Epithelial cell of prostate (primary cell): ENCODE measurements around the gene TNFAIP8L3.

Experiments used
- DNase-seq: peaks from one replicate; pipeline ENCODE4 v3.0.0-alpha.2; 2011; ENCODE audit warnings: low read depth, low spot score
- H3K27ac ChIP-seq: fragments of 450-650 bp; 2 replicates; pipeline ENCODE4 v1.5.1; 2017; ENCODE audit warnings: mild to moderate bottlenecking

TNFAIP8L3 gene

DNA sequence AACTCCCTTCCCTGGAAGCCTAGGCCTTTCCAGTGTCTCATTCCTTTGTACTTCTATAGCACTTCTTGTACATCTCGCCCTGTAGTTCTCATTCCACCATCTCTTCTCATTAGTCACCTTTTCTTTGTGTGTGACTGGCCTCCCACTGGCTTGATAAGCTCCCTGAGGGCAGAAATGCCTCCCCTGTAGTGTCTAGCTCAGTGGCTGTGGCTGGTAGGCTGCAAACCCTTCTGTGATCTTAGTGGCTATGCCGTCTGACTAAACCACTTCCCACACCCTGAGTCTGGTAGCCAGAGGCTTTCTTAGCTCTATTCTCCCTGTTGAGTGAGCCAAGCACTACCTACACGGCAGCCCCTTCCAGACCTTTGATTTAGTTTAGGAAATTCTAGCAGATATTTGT, 24.4 kb upstream of the TNFAIP8L3 start:
- H3K27ac ChIP-seq, result no peak overlapping the region
- DNase-seq, result no peak

DNA sequence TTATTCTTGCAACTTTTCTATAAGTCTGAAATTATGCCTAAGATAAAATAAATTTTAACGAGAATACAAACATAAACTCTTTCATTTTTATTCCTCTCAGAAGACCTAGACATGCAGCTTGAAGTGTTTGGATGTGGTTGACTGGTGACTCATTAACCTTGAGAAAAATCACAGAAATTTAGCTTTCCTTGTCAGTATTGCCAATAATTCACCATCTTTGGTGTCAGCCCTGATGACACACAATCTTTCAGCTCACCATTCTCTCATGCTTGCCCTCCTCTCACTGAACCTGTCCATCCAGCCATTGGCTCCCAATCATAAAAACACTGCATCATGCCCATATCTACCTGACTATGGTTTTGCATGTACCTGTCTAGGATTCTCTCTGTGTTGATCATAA, 22.6 kb upstream of the TNFAIP8L3 start:
- H3K27ac ChIP-seq, result no peak overlapping the region
- DNase-seq, result no peak

DNA sequence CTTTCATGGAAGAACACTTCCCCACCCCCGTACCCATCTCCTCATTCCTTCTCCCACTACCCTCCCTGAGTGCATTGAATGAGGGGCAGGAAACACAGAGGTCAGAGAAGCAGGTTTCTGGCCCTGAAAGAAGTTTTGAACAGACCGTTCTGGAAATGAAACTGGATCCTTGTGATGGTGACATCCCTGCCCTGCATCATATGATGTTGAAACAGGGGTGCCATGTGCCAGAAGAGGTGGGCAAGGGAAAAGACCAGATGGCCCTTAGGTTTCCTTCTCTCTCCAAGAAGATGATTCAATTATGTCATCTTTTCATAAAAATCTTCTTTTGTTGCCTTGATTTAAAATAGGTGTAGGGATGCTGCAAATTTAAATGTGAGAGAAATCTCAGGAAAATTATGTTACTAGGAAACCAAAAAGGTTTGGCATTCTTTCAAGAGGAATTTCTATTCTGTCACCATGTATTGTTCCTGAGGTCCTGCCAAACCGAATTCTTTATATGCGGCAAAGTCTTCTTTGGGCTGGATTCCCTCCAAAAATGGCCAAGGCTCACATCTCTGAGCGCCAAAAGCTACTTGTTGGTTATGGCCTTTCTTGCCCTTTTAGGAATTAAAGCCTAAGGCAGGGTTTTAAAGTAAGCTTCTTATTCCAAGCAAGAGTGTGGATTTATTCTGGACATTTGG, 19.9 kb upstream of the TNFAIP8L3 start:
- no peak for DNase-seq

DNA sequence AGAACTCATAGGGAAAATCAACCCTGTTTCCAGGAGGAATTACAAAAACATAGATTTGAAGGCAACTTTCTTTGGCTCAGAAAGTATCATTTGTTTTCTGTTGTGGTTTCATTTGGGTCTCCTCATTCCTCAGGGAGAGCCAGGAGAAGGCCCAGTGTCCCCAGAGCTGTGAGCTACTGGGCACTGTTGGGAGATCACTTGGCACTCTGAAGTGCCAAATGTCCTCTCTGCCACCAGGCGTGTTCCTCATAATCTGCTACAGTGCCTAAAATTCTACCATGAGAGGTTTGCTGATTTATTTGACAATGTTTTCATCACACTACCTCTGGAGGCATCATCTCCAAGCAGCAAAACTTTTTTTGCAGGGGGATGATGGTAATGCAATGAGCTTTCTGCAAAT, 17.4 kb upstream of the TNFAIP8L3 start:
- DNase-seq, result no peak
- no peak overlapping the region for H3K27ac ChIP-seq

More for the DNA sequence above, 19.9 kb upstream of the TNFAIP8L3 start:
- no peak overlapping the region for H3K27ac ChIP-seq

DNA sequence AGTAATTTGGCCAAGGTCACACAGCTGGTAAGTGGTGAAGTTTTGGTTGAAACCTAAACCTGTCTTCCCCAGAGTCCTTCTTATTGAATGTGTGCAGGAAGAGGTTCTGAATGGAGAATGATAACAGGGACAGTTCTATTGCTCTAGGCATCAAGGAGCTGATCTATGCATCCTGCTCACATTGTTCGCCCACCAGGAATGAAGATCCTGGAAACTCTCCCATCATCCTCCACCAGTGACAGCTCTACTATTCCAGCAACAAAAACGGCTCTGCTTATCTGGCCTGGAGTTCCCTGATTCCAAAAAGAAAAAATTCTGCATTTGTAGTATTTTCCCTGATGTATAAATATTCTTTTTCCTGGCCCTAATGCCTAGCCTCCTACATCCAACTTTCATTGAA, 16.4 kb upstream of the TNFAIP8L3 start:
- no peak overlapping the region for H3K27ac ChIP-seq
- no peak for DNase-seq

DNA sequence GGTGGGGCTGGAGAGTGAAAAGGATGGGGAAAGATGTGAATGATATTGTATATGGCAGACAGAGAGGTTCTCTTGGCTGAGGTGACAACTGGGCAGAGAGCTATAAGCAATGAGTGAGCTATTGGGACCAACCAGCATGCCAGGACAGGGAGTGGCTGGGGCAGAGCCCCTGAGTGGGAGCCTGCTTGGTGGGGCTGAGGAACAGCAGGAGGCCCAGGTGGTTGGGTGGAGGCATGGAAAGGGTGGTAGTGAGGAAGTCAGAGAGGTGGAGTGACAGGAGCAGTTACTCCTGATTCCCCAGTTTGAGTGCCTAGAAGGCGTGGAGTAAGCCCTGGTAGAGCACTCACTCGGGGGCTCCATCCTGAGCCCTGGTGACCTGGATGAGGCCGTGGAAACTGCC, 15.5 kb upstream of the TNFAIP8L3 start:
- peak overlapping the region; percentile 39 for H3K27ac ChIP-seq
- DNase-seq, result no peak

DNA sequence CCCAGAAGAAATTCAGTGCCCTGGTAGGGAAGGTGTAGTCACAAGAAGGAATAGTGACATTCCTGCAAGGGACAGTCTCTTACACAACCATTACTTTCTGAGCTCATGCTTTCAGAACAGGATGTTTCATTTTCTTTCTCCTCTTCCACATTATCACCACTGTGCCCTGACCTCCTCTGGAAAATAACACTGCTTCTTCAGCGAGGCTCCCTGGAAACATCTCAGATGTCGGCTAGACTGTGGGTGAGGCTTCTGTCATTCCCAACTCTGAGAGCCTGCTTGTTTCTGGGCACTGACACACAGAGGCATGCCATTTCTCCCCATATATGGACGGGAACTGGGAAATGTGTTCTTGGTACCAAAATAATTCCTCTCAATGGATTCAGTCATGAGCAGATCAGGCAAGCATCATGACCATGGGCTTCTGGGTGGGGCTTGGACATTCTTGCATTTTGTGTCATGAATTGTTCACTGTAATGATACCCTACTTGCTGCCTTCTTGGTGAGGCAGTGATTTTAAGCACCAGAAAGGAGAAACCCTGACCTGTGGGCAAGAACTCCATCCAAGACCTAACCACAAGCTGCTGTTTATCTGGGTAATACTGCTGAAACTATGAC, 14.3 kb upstream of the TNFAIP8L3 start:
- DNase-seq, result no peak
- peak overlapping the region; percentile 39 for H3K27ac ChIP-seq

DNA sequence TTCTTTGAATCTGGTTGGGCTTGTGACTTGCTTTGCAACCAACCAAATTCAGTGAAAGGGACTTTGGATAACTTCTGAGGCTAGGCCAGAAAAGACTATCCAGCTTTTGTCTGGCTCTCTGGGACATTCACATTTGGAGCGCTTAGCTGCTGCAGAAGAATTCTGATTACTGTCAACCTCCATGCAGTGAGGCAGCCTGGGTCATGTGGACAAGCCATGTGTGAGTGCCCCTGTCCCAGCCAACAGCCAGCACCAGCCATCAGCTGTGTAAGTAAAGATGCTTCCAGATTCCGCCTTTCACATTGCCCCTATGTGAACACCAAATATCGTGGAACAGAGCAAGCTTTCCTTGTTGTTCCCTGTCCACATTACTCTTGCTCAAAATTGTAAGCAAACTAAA, 12.9 kb upstream of the TNFAIP8L3 start:
- no peak overlapping the region for H3K27ac ChIP-seq
- no peak for DNase-seq

DNA sequence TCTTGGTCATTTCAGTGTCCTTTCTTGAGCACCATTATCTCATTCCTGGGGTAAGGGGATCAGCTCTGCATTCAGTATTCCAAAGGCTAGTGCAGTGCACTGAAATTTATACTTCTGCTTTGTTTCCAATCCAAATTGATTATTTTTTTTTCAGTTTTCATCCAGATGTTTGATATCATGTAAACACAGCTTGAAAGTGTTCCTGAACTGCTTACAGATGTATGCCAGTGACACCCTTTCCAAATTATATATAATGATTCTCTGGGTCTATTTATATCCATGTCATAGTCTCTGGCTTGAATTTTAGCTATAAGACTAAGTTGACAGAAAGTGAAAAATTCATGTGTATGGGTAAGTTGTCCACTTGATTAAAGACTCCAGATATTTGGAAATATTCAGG, 11.8 kb upstream of the TNFAIP8L3 start:
- no peak for DNase-seq

DNA sequence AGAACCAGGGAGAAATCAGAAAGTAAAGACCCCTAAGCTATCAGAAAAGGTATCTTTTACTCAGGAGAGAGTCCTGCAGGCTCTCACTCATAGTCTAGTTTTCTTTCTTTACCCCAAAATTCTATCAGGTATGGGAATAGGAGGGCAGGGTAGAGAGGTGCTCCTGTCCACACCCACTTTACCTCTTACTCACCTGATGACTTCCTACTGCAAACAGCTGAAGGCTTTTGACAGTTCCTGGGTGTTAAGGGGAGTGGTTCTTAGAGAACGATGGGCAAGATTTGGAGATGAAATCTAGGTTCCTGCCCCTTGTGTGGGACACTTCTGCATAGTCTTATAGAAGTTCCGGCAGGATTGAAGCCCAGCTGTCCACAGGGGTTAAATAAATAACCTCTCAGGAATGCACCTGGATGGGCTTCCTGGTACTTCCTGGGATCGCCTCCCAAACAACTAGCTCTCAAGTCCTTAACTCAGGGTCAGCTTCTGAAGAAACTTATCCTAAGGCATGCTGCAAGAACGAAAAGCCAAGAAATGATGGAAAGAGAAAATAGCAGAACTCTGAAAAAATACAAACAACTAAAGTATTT, 10.8 kb upstream of the TNFAIP8L3 start:
- no peak for DNase-seq
- no peak overlapping the region for H3K27ac ChIP-seq

More for the DNA sequence above, 11.8 kb upstream of the TNFAIP8L3 start:
- no peak overlapping the region for H3K27ac ChIP-seq

DNA sequence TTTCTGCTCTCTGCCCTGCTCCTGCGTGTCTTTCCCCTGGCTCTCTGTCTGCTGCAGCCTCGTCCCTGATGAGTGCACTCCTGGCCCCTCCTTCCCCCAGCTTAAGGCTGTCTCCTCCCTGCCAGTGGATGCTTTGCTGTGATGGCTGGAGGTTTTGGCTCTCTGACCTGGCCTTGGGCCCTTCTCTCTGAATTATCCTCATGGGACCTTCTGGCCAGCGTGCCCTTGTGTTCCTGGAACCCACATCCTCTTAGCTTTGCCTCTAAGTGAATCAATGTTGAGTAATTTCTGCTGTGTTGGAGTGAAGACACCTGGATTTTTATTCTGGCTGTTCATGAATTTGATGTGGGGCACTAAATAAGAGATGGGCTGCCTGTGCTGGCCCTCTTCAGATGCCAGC, 9.8 kb upstream of the TNFAIP8L3 start:
- no peak for DNase-seq
- no peak overlapping the region for H3K27ac ChIP-seq

DNA sequence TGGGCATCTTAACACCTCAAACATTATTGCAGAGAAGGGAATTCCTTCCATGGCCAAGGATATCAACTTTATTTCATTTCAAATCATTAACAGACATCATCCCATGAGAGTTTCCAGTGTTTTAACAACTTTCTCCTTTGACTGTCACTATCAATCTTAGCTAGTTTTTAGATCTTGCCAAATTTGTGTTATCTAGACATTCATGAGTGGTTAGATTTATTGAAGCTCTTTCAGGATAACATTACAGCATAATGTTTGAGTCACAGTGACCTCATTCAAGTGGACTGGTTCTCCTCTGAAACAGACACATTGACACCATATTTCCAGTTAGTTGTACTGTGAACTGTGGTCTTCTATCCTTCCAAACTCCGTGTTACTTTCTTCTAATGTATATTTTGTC, 8.6 kb upstream of the TNFAIP8L3 start:
- DNase-seq, result no peak
- no peak overlapping the region for H3K27ac ChIP-seq

DNA sequence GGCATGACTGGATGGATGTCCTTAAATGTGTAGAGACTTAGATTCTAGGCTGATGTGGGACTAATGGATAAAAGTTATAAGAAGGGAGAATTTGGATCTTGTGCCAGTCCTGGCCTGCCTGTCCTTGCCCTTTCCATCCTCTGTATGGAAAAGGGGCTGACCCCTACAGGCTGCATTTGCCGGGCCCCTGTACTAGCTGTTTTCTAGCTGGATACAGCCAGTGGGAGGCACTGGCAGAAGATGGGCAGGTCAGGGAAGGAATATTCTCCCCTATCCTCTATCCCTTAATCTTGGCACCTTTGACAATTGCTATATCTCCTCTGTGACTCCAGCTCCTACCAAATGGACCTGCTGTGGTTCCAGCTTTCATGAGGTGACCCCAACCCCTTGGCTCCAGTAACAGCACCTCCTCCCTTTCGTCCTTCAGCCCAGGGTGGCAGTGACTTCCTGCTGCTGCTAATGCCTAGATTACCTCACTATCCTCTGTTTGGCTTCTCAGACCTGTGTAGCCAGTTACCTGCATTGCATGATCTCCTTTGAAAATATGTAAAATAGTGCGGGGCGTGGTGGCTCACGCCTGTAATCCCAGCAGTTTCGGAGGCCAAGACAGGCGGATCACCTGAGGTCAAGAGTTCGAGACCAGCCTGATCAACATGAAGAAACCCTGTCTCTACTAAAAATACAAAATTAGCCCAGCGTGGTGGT, 6.2 kb upstream of the TNFAIP8L3 start:
- DNase-seq, result no peak
- no peak overlapping the region for H3K27ac ChIP-seq

DNA sequence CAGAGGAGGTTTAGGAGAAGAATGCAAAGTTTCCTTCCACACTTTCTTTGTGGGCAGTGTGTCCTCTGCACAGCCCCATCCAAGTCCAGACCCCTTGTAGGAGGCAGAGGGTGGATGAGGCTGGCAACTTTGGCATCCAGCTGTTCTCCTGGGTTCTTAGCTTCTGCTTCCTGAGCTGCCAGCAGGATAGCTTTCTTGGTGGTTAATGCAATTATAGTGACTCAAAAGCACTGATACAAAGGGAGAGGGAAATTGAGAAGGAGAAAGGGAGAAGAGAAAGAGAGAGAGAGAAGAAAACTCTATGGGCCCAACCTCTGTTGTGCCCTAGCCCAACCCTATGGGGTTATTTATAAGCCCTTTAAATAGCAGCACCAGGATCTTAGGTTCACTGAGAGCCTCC, 4.5 kb upstream of the TNFAIP8L3 start:
- no peak overlapping the region for H3K27ac ChIP-seq
- no peak for DNase-seq

DNA sequence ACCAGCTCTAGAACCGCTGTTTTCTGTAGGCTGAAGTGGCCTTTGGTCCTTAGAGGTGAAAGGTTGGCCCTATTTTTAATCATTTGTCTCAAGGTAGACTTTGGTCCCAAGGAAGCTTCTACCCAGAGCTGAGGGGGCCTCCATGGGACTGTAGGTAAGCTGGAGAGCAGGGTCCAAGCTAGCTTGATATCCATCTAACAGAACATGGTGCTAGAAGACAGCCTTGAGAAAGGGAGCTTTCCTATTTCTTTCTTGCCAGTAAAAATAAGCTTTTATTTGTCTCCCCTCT, 3.6 kb upstream of the TNFAIP8L3 start:
- H3K27ac ChIP-seq, result no peak overlapping the region
- DNase-seq, result no peak

DNA sequence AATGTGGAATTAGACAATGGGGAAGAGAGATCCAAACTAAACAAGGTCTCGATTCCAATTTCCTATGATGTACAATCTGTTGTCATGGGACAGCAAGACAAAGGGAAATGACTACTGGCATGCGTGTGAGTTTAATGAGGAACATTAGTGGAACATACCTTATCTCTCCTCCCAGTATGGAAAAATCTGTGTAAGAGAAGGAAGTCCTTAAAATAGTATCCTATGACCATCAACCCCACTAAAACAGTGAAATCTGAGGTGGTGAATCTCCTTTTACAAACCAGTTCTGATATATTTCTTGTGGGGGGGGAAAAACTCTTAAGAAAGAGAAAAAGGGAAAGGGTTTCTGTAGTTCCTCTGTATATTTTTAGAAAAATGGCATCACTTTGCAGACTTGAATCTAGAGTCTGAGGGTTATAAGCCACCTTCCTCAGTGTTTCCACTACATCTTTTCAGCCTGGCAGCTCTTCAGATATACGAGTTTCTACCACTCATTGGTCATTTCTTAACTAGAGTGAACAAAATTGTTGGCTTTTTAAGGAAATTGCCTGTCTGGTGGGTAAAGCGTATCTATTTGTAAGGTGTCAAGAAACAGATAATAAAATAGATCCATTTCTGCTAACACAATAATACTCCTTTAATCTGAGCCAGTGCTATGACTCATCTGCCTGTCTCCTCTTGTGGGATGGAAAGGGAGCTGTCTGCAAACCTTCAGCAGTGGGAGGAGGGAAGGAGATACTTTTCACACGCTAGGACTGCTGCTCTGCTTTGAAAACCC, 3.0 kb upstream of the TNFAIP8L3 start:
- H3K27ac ChIP-seq, result no peak overlapping the region
- DNase-seq, result no peak

DNA sequence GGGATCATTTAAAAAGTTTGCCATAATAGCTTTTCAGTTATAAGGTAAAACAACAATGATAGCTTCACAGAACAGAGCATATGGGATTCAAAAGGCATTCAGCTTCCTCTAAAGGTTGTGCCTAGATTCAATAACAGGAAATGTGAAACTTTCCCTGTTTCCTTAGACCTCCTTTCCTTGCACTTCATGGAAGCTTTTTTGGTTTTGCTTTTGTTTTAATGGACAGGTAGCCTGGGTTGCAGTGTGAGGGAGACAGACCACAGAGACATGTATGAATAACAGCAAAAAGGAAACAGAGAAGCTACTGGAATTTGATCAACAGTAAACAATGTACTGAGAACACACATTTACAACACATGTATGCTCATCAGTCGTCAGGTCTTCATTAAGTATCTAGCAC, 2.3 kb upstream of the TNFAIP8L3 start:
- H3K27ac ChIP-seq, result no peak overlapping the region
- no peak for DNase-seq

DNA sequence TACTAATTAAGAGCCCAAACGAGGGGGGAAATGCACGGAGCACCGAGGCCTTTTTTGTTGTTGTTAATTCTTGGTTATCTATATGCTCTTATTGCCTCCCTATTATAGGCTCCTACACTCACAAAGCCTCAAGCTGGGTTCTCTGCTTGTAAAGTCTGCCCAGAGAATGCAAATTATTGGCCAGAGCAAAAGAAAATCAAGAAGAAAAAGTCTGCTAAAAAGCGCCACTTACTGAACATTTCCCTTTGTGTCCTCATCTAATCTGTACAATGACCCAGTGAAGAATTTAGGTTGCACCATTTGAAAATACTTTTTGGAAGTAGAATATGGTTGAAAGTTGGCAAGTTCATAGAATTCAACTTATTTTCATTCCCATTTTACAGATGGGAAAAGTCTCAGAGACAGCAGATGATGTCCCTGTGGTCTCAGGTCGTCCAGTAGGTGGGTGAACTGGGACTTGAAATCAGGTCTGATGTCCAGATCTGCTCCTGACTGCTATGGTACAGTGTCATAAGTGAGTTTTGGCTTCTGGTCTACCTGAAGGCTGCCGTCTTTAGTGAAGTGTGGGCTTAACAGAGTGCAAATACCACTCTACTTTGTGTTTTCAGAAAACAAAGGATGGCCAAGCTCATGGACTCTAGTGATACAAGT, 1.1 kb upstream of the TNFAIP8L3 start:
- H3K27ac ChIP-seq, result no peak overlapping the region
- no peak for DNase-seq

DNA sequence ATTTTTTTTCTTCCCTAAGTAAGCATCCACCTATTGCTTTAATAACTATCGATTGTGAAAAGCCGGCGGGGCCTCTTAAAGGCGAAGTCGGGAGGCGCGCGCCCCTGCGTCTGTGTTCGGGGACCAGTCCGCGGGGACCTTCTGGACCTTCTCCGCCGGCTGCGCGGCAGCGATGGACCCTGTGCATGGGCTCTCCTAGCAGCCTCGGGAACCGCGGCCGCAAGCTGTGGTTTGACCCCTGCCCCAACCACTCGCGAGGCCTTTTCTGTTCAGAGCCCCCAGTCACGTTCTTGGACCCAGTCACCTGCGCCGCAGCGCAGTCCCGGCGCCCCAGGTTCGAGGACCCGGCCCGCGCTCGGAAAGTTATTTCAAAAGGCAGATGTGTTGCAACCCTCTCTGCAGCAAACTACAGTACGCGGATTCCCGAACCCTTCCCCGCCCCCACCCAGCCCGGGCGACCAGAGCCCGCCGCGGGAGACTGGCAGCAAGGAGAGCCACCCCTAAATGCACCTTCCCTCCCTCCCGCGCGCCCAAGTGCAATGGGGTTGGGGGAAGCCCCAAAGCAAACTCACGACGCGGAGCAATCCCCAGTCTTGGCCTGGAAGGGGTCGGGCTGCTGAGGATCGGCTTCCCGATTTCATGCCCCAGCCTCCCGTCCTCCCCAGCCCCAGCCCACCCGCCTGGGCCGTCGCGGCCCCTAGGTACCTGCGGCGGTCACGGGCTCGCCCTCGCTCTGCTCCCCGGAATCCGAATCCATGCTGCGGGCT, 684 bp downstream of the TNFAIP8L3 start:
- H3K27ac ChIP-seq, result no peak overlapping the region

DNA sequence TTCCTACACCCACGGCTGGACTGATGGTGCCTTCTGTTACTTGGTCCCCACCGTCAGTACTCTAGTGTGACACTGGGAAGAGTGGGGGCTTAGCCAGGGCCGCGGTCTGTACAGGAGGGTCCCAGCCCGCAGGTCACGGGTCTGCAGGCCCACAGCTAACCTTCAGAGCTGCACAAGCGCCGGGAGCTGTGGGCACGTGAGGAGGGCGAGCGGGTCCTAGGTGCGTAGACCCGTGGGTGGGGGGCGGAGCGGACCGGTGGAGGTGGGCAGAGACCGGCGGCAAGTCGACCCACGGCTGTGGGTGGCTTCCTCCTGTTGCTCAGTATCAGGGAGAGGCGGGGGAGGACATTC, 1.2 kb downstream of the TNFAIP8L3 start:
- no peak for DNase-seq
- no peak overlapping the region for H3K27ac ChIP-seq

More for the DNA sequence above, 684 bp downstream of the TNFAIP8L3 start:
- DNase-seq, result no peak
